Hepatocyte (in vitro differentiated cells): ENCODE measurements around the gene NCAPG2.

Experiments
- EZH2 ChIP-seq: fragments of 200-600 bp; sonication (generic); IDR thresholded peaks from 2 replicates; pipeline ENCODE4 v1.6.1; 2016; ENCODE audit warnings: antibody characterized with exemption, mild to moderate bottlenecking, borderline replicate concordance
- EZH2phosphoT487 ChIP-seq: fragments of 200-600 bp; sonication (generic); IDR thresholded peaks from one replicate; pipeline ENCODE4 v1.6.1; 2018; ENCODE audit warnings: antibody characterized with exemption, mild to moderate bottlenecking, low read depth, moderate library complexity; ENCODE audit not compliant: unreplicated experiment, severe bottlenecking
- TF ChIP-seq, protein P1 (sequence below): fragments of 200-600 bp; sonication (generic); IDR thresholded peaks from 2 replicates; pipeline ENCODE4 v1.5.1; 2016; ENCODE audit warnings: antibody characterized with exemption, mild to moderate bottlenecking; ENCODE audit not compliant: poor library complexity

DNA sequence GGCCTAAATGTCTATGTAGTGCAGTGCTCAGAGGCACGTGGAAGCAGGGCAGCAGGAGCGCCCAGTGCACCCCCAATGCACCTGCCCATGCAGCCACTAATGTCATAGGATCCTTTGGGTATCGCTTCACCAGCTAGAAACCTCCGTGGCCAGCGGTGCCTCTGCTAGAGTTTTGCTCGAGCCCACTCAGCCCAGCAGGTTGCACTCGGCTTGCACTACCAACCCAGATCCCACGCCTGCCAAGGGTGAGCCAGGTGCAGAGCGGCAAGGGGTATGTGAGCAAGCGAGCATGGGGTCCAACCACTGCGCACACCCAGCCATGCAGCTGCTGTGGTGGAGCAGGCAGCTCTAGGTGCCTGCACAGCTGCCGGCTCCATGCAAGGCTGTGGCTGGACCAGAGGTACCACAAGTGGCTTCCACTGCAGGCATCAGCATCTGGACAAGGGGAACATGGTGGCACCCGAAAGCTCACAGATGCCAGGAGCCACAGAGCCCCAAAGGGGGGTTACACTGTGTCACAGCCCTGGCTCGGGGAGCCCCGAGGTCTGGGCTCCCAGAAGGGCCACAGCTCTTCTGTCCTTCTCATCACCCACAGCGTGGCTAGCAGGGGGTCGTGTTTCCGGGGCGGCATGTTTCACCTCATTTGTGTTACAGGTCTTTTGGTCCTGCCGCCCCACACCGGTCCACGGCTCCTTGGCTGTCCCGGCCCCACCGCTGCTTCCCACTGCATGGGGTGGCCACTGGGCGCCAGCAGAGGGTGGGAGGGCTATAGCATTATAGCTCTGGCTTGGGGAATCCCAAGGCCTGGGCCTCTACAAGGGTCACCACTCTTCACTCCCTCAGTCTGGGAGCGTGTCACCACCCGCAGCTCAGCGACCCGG is 2.3 kb upstream of the NCAPG2 start:
- TF ChIP-seq, protein P1, sequence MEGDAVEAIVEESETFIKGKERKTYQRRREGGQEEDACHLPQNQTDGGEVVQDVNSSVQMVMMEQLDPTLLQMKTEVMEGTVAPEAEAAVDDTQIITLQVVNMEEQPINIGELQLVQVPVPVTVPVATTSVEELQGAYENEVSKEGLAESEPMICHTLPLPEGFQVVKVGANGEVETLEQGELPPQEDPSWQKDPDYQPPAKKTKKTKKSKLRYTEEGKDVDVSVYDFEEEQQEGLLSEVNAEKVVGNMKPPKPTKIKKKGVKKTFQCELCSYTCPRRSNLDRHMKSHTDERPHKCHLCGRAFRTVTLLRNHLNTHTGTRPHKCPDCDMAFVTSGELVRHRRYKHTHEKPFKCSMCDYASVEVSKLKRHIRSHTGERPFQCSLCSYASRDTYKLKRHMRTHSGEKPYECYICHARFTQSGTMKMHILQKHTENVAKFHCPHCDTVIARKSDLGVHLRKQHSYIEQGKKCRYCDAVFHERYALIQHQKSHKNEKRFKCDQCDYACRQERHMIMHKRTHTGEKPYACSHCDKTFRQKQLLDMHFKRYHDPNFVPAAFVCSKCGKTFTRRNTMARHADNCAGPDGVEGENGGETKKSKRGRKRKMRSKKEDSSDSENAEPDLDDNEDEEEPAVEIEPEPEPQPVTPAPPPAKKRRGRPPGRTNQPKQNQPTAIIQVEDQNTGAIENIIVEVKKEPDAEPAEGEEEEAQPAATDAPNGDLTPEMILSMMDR = no peak
- TF ChIP-seq EZH2 = no peak
- no peak for TF ChIP-seq EZH2phosphoT487
